Uterus (tissue), 2 donors: ENCODE results near the gene CHST11.

Experiments
- POLR2A ChIP-seq, 2 donors: fragments of 450-650 bp; IDR thresholded peaks; one replicate each; pipeline ENCODE4 v1.6.1; 2016; ENCODE audit warnings: antibody characterized with exemption in 2 of 2, mild to moderate bottlenecking in 1 of 2, moderate library complexity in 1 of 2
- TF ChIP-seq, protein P1 (sequence below), 4 experiments: fragments of 200-600 bp in 2 of 4; fragments of 450-650 bp in 2 of 4; sonication (generic) in 2 of 4; IDR thresholded peaks; one replicate each; pipeline ENCODE4 v1.5.1; 2016 to 2019; ENCODE audit warnings: antibody characterized with exemption in 4 of 4, mild to moderate bottlenecking in 2 of 4, moderate library complexity in 1 of 4

- TF ChIP-seq, protein P1, sequence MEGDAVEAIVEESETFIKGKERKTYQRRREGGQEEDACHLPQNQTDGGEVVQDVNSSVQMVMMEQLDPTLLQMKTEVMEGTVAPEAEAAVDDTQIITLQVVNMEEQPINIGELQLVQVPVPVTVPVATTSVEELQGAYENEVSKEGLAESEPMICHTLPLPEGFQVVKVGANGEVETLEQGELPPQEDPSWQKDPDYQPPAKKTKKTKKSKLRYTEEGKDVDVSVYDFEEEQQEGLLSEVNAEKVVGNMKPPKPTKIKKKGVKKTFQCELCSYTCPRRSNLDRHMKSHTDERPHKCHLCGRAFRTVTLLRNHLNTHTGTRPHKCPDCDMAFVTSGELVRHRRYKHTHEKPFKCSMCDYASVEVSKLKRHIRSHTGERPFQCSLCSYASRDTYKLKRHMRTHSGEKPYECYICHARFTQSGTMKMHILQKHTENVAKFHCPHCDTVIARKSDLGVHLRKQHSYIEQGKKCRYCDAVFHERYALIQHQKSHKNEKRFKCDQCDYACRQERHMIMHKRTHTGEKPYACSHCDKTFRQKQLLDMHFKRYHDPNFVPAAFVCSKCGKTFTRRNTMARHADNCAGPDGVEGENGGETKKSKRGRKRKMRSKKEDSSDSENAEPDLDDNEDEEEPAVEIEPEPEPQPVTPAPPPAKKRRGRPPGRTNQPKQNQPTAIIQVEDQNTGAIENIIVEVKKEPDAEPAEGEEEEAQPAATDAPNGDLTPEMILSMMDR (IDR thresholded peaks at IDR 0.05): no peak
- TF ChIP-seq POLR2A (IDR thresholded peaks at IDR 0.05): no peak
Measured at GRCh38 chr12:104632724-104633201, 176.0 kb downstream of the CHST11 start.
